NCI-H1048 (cell line): Measurements from ENCODE around the gene TACC2.

Source experiments
- DNase-seq: peaks from one replicate; lab custom pipeline; 2025; lab: John Stamatoyannopoulos, UW

The TACC2 gene

DNA sequence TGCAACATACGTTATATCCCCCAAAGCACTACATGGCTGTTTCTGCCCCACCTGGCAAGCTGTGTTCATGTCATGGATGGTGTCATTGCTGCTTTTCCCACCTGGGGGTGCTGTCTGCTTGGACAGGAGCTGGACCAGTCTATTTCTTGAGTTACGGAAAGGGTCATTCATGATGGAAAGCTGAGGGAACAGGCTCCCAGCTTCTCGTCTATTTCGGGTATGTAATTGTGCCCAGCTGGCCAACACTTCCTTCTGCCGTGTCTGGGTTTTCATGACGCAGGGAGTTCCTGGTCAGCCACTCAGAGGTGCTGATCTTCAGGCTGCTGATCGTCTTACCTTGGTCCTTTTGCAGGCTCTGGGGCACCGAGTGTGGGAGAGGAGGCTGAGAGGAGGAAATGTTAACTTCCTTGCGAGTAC lies 290.8 kb downstream of the TACC2 start:
- DNase-seq = no peak

- no peak for DNase-seq
These were observed 291.2 kb downstream of the TACC2 start for GRCh38 chr10:122280156-122280555.

DNA sequence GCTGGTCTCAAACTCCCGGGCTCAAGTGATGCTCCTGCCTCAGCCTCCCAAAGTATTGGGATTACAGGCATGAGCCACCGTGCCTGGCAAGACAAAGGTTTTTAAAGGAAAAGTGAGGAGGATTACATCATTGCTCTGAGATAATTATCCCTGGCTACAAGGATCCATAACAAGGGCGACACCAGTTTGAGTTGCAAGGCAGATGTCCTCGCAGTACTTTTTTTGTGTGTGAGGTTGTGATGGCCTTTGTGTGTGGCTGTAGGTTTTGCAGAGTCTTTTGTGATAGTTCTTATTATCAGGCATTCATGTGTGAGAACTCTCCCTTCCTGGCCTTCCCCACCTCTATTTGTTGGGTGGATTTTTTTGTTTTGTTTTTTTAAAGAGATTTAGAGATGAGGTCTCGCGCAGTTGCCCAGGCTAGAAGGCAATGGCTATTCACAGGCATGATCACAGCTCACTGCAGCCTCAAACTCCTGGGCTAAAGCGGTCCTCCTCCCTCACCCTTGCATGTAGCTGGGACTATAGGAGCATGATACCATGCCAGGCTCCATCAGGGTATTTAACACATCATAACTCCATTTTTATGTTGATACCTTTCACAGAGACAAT lies 292.2 kb downstream of the TACC2 start:
- DNase-seq = no peak

GRCh38 chr10:122281751-122282150 lies 292.8 kb downstream of the TACC2 start:
- no peak for DNase-seq

DNA sequence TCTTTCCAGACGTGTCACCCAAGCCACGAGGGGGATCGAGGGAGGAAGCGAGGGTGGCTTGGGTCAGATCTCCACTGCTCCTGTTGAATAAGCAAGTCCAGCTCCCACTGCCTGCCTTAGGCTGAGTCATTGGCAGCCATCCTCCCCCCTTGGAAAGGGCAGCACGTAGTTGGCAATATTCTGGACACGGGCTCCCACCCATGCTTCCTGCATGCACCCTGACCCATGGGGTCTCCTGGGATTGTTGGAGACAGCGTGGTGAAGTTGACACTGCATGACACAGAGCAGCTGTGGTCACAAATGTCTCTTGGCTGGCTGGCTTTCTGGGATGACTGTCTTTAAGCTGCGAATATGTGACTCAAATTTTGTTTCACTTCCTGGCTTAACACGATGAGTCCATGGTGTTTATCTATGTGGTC lies 293.3 kb downstream of the TACC2 start:
- DNase-seq = no peak

- DNase-seq = no peak
These were observed 293.9 kb downstream of the TACC2 start for GRCh38 chr10:122282909-122283308.

- DNase-seq = no peak
These were observed 296.8 kb downstream of the TACC2 start for GRCh38 chr10:122285506-122286444.

DNA sequence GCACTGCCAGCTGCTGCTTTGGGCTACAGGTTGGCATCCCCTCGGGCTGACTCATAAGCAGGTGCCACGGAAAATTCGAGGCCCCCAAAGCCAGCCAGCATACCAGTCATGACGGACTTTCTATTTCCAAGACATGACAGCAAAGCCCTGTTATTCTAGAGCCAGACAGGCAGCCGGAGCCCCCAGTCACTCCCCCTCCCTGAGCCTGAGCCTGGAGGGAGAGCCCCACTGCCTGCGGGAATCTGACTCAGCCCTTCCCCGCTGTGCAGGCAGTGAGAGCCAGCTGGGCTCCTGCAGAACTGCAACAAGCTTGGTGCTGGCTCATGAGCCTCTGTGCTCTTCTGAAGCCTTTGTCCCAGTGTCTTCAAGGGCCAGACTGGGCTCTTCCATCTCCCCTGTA lies 297.9 kb downstream of the TACC2 start:
- DNase-seq = no peak

DNA sequence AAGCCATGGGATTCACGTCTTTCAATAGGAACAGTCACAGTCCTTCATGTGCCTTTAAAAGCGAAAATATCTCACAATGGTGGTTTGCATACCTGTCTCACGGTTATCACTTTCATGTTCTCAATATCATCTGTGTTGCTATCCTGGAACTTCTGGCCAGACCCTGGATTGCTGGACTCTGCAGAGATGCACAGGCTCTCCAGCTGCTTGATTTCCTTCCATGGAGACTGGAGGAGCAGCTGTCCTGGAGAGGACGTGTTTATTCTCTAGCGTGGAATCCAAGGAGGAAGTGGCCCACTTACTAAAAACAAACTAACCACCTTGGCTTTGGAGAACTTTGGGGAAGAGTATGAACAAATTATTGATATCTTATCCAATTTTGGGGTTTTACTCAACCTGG lies 298.6 kb downstream of the TACC2 start:
- no peak for DNase-seq

GRCh38 chr10:122288262-122288661 lies 299.3 kb downstream of the TACC2 start:
- DNase-seq = no peak

DNA sequence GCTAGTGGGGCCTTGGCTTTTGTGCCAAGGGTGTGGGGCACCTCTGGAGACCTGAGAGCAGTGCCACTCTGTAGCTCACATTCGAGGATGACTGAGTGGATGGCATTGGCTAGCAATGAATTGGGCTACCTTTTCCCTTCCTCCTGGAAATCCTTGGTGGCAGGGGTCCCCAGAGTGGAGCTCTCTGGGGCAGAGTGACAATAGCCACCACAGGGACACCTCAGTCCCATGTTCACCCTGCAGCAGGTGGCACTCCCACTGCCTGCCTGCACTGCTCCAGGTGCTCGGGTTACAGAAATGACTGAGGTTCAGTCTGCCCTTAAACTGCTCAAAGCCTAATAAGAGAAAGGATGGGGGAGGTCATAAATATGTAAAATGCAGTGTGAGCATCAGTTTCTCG lies 300.0 kb downstream of the TACC2 start:
- DNase-seq = no peak

GRCh38 chr10:122290334-122290733 lies 301.4 kb downstream of the TACC2 start:
- no peak for DNase-seq

DNA sequence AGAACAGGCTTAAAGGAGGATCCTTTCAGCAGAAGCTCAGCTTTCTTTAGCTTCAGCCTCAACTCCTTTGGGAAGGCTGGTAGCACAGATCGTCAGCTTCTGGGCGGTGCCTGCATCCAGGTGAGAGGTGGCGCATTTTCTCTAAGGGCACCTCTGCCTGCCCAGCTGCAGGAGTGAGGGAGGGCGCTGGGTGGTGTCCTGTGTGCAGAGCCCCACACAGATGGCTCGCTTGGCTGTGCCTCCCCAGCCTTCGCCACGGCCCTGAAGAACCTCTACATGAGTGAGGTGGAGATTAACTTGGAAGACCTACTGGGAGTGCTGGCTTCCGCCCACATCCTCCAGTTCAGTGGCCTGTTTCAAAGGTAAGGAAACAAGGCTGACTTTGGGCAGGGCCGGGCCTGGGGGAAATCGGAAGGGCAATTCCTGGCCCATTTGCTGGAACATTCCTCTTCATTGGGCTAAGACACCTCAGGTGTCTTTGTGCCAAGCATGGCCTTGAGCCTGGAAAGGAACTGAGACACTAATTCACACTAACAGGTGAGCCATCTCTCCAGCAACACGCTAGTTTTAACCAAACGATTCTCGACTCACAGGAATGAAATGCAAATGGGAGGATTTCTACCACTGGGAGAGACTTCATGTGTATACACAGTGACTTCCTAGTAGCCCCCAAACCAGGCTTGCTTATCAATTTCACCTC lies 302.0 kb downstream of the TACC2 start:
- DNase-seq = no peak

DNA sequence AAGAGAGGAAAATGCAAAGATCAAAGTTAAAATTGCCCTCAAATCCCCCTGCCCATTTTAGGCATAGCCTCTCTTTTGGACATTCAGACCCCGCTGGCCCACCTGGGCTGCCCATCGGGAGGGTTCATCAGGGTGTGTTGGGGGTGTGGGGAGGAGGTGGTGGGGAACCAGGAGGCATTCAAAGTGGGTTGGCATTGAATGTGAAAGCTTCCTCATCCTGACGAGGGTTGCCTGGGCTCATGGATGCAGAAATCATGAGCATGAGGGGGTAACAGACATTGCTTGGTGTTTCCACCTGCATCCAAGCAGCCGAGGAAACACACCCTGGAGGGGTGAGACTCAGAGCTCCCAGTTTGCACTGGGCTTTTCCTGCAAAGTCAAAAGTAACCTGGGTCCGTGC lies 302.8 kb downstream of the TACC2 start:
- DNase-seq = no peak

- no peak for DNase-seq
These were observed 303.4 kb downstream of the TACC2 start for GRCh38 chr10:122292376-122292775.

GRCh38 chr10:122293156-122293960 lies 304.4 kb downstream of the TACC2 start:
- no peak for DNase-seq

- no peak for DNase-seq
These were observed 305.0 kb downstream of the TACC2 start for GRCh38 chr10:122293961-122294380.

DNA sequence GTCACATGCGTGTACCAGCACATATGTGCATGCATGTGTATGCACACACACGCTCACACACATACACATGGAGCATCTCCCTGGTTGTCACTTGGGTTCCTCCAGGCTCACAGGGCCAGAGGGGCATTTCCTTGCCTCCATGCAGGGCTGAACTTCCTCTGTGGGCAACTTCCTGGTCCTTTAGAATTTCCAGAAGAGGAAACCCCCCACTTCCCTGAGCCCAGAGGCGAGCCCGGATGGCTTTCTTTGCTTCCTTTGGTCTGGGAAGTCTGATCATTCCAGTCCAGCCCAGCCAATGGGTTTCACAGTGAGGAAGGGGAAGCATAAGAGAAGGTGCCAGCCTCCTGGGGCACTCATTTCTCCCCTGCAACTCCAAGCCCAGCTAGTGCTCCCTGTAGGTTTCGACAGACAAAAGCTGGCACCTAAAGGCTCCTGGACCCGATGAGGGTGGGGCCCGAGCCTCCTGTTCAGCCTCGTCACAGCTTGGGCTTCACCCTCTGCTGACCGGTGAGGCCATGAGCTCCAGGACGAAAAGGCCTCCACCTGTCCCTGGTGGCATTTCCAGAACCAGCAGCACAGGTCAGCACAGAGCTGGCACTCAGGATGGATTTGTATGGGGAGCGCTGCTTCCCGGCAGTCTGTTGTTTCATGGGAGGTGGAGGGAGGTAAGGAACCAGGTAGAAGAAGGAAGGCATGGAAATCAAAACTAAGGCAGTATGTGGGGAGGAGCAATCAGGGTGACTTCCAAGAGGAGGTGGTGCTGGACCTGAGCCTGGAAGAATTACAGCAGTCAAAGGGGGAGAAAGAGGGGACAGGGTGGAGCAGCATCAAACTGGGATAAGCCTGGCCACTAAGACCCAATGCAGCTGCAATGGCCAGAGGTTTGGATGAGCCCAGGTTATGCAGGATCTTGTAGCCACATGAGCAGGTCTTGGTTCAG lies 305.8 kb downstream of the TACC2 start:
- no peak for DNase-seq

GRCh38 chr10:122295451-122295809 lies 306.5 kb downstream of the TACC2 start:
- no peak for DNase-seq

DNA sequence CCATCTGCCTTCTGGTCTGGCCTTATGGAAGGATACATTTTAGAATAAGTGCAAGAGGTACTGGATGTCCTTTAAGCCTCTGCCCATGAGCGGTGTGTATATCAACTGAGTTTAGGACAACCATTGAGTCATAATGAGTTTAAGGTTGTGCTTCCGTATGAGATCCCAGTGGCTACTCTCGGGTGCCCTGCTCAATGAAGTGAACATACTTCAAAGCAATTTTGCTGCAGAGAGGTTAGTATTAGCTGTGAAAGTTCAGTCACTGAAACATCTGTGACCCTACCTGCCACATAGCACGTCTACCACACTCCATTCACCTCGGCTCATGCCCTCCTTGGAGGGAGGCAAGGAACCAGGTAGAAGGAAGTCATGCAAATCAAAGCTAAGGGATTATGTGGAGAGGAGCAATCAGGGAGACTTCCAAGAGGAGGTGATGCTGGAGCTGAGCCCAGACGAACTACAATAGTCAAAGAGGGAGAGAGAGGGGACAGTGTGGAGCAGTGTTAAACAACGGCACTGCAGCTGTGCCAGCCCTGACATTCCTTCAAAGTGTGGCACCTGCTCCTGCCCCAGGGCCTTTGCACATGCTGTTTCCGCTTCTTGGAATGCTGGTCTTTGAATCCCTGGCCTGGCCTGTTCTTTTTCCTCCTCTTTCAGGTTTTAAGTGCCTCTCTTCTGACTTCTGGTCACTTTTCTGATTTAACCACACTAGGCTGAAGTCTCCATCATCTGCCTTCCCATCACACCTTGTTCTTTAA lies 307.6 kb downstream of the TACC2 start:
- DNase-seq = no peak
